ENCODE data around the gene SULT4A1. TPM values are rescaled to one million over a fixed set of nuclear protein-coding genes. Genes with fewer than 3 reads are reported as not detected.

The SULT4A1 gene
- total and polyA plus RNA-seq, 3 experiments from 2014 or later, result not detected

DNA sequence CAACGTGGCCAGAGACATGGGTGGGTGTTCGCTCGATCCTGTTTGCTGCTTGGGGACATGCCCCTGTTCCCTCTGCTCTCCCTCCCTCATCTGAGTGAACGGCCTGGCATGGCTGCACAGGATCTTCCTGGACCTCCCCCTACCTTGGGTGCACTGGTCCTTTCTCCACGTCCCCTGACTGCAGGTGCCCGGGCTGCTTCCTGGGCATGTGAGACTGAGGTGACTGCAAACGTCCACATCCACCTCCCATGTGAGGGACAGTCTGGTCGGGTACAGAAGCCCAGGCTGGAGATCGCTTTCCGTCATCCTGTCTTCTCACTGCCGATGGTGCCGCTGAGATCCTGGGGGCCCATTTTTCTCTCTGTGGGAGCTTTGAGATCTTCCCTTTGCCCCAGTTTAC lies 11.8 kb downstream of the SULT4A1 start:
- ChIA-PET POLR2A (no interaction called here), CTCF (no interaction called here)
- H3K27ac Mint-ChIP-seq, result no peak overlapping the region
- H3K27ac ChIP-seq (ENCODE audit: low read depth, low read length), result no peak overlapping the region
- H3K36me3 Mint-ChIP-seq, result no peaks in the 10 kb centered on the region
- no peak overlapping the region for H3K4me3 Mint-ChIP-seq
- no peaks in the 10 kb centered on the region for H3K27me3 ChIP-seq (ENCODE audit: insufficient read depth, low read length, poor library complexity, severe bottlenecking)
- no peak overlapping the region for H3K4me3 ChIP-seq (ENCODE audit: low read length)
- no peak for DNase-seq
- no peaks in the 10 kb centered on the region for H3K36me3 ChIP-seq (ENCODE audit: insufficient read depth, low read length)
- H3K27me3 Mint-ChIP-seq, result peaks cover 15 to 55% of the 10 kb centered on the region in 2 donors
- no peaks in the 10 kb centered on the region for H3K4me1 Mint-ChIP-seq
- no peaks in the 10 kb centered on the region for H3K9me3 ChIP-seq (ENCODE audit: low read length)
- H3K4me1 ChIP-seq (ENCODE audit: insufficient read depth, low read length), result no peaks in the 10 kb centered on the region
- H3K9me3 Mint-ChIP-seq, result no peaks in the 10 kb centered on the region

DNA sequence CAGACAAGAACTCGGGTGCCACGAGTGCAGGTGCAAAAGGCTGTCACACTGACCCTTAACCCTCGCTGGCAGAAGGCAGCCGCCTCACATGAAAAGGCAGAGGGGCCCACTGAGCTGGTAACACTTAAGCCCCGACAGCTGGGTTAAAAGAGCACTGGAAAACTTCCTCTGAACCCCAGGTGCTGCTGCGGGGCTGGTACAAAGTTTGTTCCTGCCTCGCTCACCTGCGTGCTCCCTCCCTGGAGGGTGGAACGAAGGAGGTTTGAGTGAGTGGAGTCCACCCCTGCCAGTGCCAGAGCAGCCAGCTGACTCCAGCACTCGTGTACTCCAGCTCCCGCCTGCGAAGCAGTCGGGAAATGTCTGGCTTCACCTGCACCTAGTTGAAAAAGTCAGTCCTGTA lies 12.6 kb downstream of the SULT4A1 start:
- Mint-ChIP-seq H3K27ac (no peak overlapping the region), H3K4me1 (no peaks in the 10 kb centered on the region), H3K27me3 (peaks cover 14 to 56% of the 10 kb centered on the region in 2 donors), H3K36me3 (no peaks in the 10 kb centered on the region), H3K4me3 (no peak overlapping the region), H3K9me3 (no peaks in the 10 kb centered on the region)
- Histone ChIP-seq H3K4me3 (ENCODE audit: low read length) (no peak overlapping the region), H3K4me1 (ENCODE audit: insufficient read depth, low read length) (no peaks in the 10 kb centered on the region), H3K36me3 (ENCODE audit: insufficient read depth, low read length) (no peaks in the 10 kb centered on the region), H3K27ac (ENCODE audit: low read depth, low read length) (no peak overlapping the region), H3K9me3 (ENCODE audit: low read length) (no peaks in the 10 kb centered on the region), H3K27me3 (ENCODE audit: insufficient read depth, low read length, poor library complexity, severe bottlenecking) (no peaks in the 10 kb centered on the region)
- DNase-seq, result no peak
- ChIA-PET POLR2A (no interaction called here), CTCF (no interaction called here)

DNA sequence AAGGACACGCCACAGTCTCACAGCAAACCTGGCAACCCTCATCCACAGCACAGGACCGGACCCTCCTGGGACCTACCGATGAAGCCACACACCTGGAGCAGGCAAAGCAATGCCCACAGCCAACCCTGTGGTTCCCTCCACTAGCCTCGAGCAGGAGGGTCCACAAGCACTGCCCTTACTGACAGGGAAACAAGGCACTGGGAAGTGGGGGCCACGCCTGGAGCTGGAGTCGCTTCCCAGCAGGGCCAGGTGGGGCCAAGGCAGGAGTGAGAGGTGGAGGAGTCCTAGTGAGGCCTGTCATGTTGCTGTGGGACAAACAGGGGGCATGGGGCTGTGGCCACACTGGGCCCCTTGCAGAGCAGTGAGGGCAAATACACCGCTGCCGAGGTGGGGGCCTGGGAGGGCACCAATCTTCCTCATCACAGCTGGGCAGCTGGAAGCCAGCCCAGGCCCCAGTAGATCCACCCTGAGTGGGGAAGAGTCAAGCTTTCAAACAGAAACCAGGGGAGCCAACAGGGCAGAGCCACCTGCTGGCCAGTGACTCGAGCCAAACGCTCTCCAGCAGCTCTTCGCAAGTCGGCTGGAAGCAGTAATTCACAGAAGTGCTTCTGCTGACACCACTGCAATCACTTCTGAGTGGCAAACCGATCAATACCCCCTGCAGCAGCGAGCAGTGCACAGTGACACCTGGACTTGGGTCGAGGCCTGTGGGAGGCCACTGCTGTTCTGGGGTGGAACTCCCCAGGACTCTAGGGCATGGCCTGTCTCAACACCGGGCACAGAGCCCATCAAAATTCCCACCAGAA lies 13.7 kb downstream of the SULT4A1 start:
- Mint-ChIP-seq H3K36me3 (no peaks in the 10 kb centered on the region), H3K27ac (no peak overlapping the region), H3K4me3 (no peak overlapping the region), H3K9me3 (no peaks in the 10 kb centered on the region), H3K4me1 (no peaks in the 10 kb centered on the region), H3K27me3 (peaks cover 12 to 50% of the 10 kb centered on the region in 2 donors)
- Histone ChIP-seq H3K36me3 (ENCODE audit: insufficient read depth, low read length) (no peaks in the 10 kb centered on the region), H3K4me1 (ENCODE audit: insufficient read depth, low read length) (no peaks in the 10 kb centered on the region), H3K9me3 (ENCODE audit: low read length) (no peaks in the 10 kb centered on the region), H3K27ac (ENCODE audit: low read depth, low read length) (no peak overlapping the region), H3K4me3 (ENCODE audit: low read length) (no peak overlapping the region), H3K27me3 (ENCODE audit: insufficient read depth, low read length, poor library complexity, severe bottlenecking) (no peaks in the 10 kb centered on the region)
- no peak for DNase-seq
- ChIA-PET CTCF (no interaction called here), POLR2A (no interaction called here)

DNA sequence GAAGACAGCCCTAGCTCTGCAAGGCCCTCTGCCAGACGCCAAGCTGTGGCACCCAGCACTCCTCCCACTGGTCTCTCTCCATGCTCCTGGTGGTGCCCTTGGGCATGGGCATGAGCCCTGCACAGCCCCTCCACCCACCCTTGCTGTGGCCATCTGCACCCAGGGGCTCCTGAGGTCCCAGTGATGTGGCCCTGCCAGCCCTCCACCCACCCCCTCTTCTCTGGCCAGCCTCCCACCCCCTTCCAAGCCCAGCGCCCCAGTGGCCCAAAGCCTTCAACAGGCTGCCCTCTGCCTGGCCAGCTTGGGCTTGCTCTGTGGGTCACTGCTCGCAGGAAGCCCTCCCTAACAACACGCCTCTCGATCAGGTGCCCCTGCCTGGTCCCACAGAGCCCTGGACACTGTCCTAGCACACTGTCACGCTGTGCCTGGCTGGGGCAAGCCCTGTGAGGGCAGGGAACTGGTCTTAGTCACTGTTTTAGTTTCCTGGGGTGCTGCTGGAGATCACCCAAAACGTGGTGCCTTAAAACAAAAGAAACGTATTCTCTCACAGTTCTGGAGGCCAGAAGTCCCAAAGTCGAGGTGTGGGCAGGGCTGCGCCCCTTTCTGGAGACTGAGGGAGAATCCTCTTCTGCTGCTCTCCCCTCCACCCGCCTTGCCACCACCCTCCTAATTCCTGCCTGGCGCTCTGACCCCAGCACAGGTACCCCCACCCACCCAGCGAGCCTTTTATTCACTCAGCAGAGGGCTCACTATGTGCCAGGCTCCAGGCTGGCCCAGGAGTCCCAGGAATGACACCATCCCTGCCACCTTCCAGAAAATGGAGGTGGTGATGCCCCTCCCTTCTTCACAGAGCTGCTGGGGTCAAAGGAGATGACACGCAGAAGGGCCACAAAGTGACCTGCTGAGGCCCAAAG lies 14.7 kb downstream of the SULT4A1 start:
- Histone ChIP-seq H3K4me3 (ENCODE audit: low read length) (no peak overlapping the region), H3K4me1 (ENCODE audit: insufficient read depth, low read length) (no peaks in the 10 kb centered on the region), H3K27me3 (ENCODE audit: insufficient read depth, low read length, poor library complexity, severe bottlenecking) (no peaks in the 10 kb centered on the region), H3K27ac (ENCODE audit: low read depth, low read length) (no peak overlapping the region), H3K9me3 (ENCODE audit: low read length) (no peaks in the 10 kb centered on the region), H3K36me3 (ENCODE audit: insufficient read depth, low read length) (no peaks in the 10 kb centered on the region)
- Mint-ChIP-seq H3K9me3 (no peaks in the 10 kb centered on the region), H3K27ac (no peak overlapping the region), H3K4me1 (no peaks in the 10 kb centered on the region), H3K4me3 (no peak overlapping the region), H3K27me3 (peaks cover 7 to 44% of the 10 kb centered on the region in 2 donors), H3K36me3 (no peaks in the 10 kb centered on the region)
- POLR2A ChIA-PET, result no interaction called here
- CTCF ChIA-PET, result no interaction called here
- no peak for DNase-seq

DNA sequence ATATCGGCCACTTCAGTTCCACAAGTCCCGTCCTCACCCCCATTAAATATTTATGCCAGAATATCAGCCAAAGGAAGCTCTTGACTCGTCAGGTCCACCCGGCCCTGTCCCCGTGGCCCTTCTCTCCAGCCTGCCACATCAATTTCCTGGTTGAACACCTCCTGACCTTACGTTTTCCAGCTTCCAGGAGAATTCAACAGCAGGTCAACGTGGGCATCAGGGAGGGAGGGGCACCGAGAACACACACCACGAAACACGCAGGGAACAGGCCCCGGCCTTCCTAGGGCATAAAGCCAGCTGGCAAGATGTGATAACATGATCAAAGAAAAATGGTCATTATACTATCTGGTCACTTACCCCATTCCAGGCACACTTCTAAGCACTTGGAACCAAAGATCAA lies 15.3 kb downstream of the SULT4A1 start:
- Histone ChIP-seq H3K9me3 (ENCODE audit: low read length) (no peaks in the 10 kb centered on the region), H3K27me3 (ENCODE audit: insufficient read depth, low read length, poor library complexity, severe bottlenecking) (no peaks in the 10 kb centered on the region), H3K36me3 (ENCODE audit: insufficient read depth, low read length) (no peaks in the 10 kb centered on the region), H3K27ac (ENCODE audit: low read depth, low read length) (no peak overlapping the region), H3K4me1 (ENCODE audit: insufficient read depth, low read length) (no peaks in the 10 kb centered on the region), H3K4me3 (ENCODE audit: low read length) (no peak overlapping the region)
- H3K27ac Mint-ChIP-seq, result no peak overlapping the region
- DNase-seq, result no peak
- peaks cover 8 to 40% of the 10 kb centered on the region in 2 donors for H3K27me3 Mint-ChIP-seq
- H3K4me3 Mint-ChIP-seq, result no peak overlapping the region
- ChIA-PET POLR2A (no interaction called here), CTCF (no interaction called here)
- no peaks in the 10 kb centered on the region for H3K4me1 Mint-ChIP-seq
- no peaks in the 10 kb centered on the region for H3K36me3 Mint-ChIP-seq
- H3K9me3 Mint-ChIP-seq, result no peaks in the 10 kb centered on the region

DNA sequence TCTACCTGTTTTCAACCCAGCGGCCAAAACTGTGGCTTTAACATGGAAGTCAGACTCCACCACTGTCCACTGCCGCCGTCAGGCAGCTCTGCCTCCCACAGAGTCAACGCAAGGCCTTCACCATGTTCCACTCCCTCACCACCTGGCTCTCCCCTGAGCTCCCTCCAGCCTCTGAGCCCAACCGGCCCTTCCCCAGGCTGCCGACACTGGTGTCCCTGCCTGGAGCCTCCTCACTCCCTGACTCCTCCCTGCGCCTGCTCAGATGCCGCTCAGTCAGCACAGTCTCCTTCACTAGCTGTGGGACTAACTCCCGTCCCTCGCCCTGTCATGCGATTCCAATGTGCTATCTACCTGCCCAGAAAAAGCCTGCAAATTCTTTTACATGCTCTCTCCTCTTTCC lies 16.3 kb downstream of the SULT4A1 start:
- Mint-ChIP-seq H3K27me3 (peaks cover 9 to 32% of the 10 kb centered on the region in 2 donors), H3K36me3 (no peaks in the 10 kb centered on the region), H3K4me1 (no peaks in the 10 kb centered on the region), H3K27ac (no peak overlapping the region), H3K9me3 (no peaks in the 10 kb centered on the region), H3K4me3 (no peak overlapping the region)
- Histone ChIP-seq H3K4me3 (ENCODE audit: low read length) (no peak overlapping the region), H3K36me3 (ENCODE audit: insufficient read depth, low read length) (no peaks in the 10 kb centered on the region), H3K27me3 (ENCODE audit: insufficient read depth, low read length, poor library complexity, severe bottlenecking) (no peaks in the 10 kb centered on the region), H3K27ac (ENCODE audit: low read depth, low read length) (no peak overlapping the region), H3K4me1 (ENCODE audit: insufficient read depth, low read length) (no peaks in the 10 kb centered on the region), H3K9me3 (ENCODE audit: low read length) (no peaks in the 10 kb centered on the region)
- ChIA-PET CTCF (no interaction called here), POLR2A (no interaction called here)
- no peak for DNase-seq

DNA sequence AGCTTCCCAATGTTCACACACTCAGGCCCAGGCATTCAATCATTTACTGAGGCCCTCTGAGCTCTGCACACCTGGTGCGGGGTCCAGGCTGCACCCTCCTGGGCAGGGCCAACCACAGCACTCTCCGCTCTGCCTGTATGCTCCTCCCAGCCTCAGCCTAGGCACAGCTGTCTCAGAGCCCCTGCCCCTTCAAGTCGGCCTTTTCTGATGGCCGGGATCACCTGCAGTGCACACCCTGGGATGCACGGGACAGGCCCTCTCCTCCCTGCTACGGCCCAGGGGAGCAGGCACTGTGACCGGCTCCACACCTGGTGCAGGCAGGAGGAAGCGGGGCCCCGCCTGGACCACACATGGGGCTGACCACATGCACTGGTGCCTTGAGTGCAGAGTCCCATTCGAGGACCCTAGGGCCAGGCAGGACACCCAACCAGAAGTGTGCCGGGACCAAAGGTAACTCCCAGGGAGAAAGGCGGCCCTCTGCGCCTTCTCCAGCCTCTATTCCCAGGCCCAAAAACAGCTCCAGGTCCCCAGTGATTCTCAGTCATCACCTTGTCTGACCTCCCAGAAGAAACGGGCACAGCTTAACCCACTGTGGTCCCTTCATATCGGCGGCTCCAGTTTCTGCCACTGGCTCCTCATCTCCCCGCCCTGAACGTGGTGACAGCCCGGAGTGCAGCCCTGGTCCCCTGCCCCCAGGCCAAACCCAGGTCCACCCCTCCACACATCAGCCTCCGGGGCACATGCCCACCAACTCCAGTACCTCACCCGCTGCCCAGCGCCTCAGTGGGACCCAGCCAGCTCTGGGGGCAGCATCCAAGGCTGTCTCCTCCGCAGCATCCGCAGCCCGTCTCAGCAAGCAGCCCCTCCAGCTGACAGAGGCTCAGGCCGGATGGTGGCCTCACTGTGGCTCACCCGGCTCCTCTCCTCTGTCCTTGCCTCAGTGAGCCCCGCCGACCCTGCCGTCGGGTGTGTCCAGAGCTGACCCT lies 17.5 kb downstream of the SULT4A1 start:
- Histone ChIP-seq H3K27ac (ENCODE audit: low read depth, low read length) (no peak overlapping the region), H3K36me3 (ENCODE audit: insufficient read depth, low read length) (no peaks in the 10 kb centered on the region), H3K9me3 (ENCODE audit: low read length) (no peaks in the 10 kb centered on the region), H3K27me3 (ENCODE audit: insufficient read depth, low read length, poor library complexity, severe bottlenecking) (no peaks in the 10 kb centered on the region), H3K4me3 (ENCODE audit: low read length) (no peak overlapping the region), H3K4me1 (ENCODE audit: insufficient read depth, low read length) (no peaks in the 10 kb centered on the region)
- no peak overlapping the region for H3K4me3 Mint-ChIP-seq
- no peak overlapping the region for H3K27ac Mint-ChIP-seq
- no peaks in the 10 kb centered on the region for H3K9me3 Mint-ChIP-seq
- CTCF ChIA-PET, result no interaction called here
- DNase-seq, result peak in 1 of 5 donors; percentile 30
- H3K36me3 Mint-ChIP-seq, result no peaks in the 10 kb centered on the region
- POLR2A ChIA-PET, result no interaction called here
- H3K4me1 Mint-ChIP-seq, result no peaks in the 10 kb centered on the region
- peaks cover 9 to 22% of the 10 kb centered on the region in 2 donors for H3K27me3 Mint-ChIP-seq
